Lower lobe of right lung (tissue), 2 donors: ENCODE results near the gene RTRAF. TPM values are rescaled to one million over a fixed set of nuclear protein-coding genes. Genes with fewer than 3 reads are reported as not detected.

Experiments used
- ATAC-seq, 2 donors: fragments of 200-7000 bp; cut with Tn5 transposase; one replicate each; pipeline ENCODE4 v1.9.1; 2020 to 2022; ENCODE audit warnings: mild to moderate bottlenecking in 2 of 2, moderate library complexity in 2 of 2
- DNase-seq: peaks from one replicate; pipeline ENCODE4 v3.0.0-alpha.2; 2020
- H3K27ac ChIP-seq: fragments of 200-600 bp; one replicate; pipeline ENCODE4 v1.8.0; 2022
- H3K27me3 ChIP-seq: fragments of 200-600 bp; one replicate; pipeline ENCODE4 v1.8.0; 2022; ENCODE audit warnings: low read depth
- H3K36me3 ChIP-seq: fragments of 200-600 bp; one replicate; pipeline ENCODE4 v1.8.0; 2022; ENCODE audit warnings: mild to moderate bottlenecking
- H3K4me1 ChIP-seq: fragments of 200-600 bp; one replicate; pipeline ENCODE4 v1.8.0; 2022
- H3K4me3 ChIP-seq: fragments of 200-600 bp; one replicate; pipeline ENCODE4 v1.8.0; 2022; ENCODE audit warnings: mild to moderate bottlenecking
- H3K9me3 ChIP-seq: fragments of 200-600 bp; one replicate; pipeline ENCODE4 v1.8.0; 2022
- CTCF ChIP-seq: fragments of 200-600 bp; IDR thresholded peaks from one replicate; pipeline ENCODE4 v1.8.0; 2022; ENCODE audit warnings: antibody characterized with exemption, mild to moderate bottlenecking
- intact Hi-C: fragments of 100-400 bp; cut with DNase I; formaldehyde crosslinking; loops from one replicate; pipeline ENCODE4 v1.11.0; 2022
- total RNA-seq: library from RNA; stranded (reverse); fragmentation: NEBNext Ultra II Directional; extraction: Animal tissue kit (Norgen Biotek cat#: 25700); gene quantifications from one replicate; pipeline ENCODE4 v1.2.1, GENCODE V29; 2021
- donor health status: DM: no; HTN: yes; CAD: no; lungs with severe emphysema.

RTRAF gene
- total RNA-seq, 1 donor from 2014 or later, result 124 TPM

DNA sequence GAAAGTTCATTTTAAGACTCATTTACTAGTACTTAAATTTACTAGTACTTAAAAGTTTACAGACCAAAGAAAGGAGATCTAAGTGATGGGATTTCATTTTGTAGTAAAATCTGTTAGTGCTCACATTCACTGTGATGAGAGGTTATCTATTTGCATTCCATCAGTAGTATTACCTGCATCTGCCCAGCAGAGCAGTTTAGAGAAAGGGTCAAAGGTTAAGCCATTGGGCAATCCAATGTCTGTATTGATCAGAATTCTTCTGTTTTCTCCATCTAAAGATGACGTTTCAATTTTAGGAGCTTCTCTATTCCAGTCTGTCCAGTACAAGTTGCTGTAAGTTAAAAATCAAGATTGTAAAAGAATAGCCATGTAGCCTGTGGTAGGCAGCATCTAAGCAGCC, 18.3 kb downstream of the RTRAF start:
- TF ChIP-seq CTCF, result no peak

GRCh38 chr14:52008136-52008535, 18.8 kb downstream of the RTRAF start:
- Histone ChIP-seq H3K27ac (no peak overlapping the region), H3K9me3 (no peaks in the 10 kb centered on the region), H3K36me3 (peaks cover 85% of the 10 kb centered on the region), H3K27me3 (no peaks in the 10 kb centered on the region), H3K4me3 (no peak overlapping the region), H3K4me1 (peaks cover 7% of the 10 kb centered on the region)
- intact Hi-C loops, result no loop called here
- ATAC-seq, result no peak
- TF ChIP-seq CTCF, result no peak
- no peak for DNase-seq

More for the DNA sequence above, 18.3 kb downstream of the RTRAF start:
- intact Hi-C loops, result no loop called here
- Histone ChIP-seq H3K36me3 (peaks cover 90% of the 10 kb centered on the region), H3K27ac (no peak overlapping the region), H3K4me1 (peaks cover 11% of the 10 kb centered on the region), H3K4me3 (no peak overlapping the region), H3K27me3 (no peaks in the 10 kb centered on the region), H3K9me3 (no peaks in the 10 kb centered on the region)
- DNase-seq (no peak), ATAC-seq (no peak)

GRCh38 chr14:52010173-52010693, 20.9 kb downstream of the RTRAF start:
- peaks cover 19% of the 10 kb centered on the region for H3K4me1 ChIP-seq
- intact Hi-C loops, result no loop called here
- no peak for TF ChIP-seq CTCF
- H3K9me3 ChIP-seq, result no peaks in the 10 kb centered on the region
- no peak overlapping the region for H3K27ac ChIP-seq
- ATAC-seq (no peak), DNase-seq (no peak)
- peaks cover 64% of the 10 kb centered on the region for H3K36me3 ChIP-seq
- no peaks in the 10 kb centered on the region for H3K27me3 ChIP-seq
- no peak overlapping the region for H3K4me3 ChIP-seq

- peaks cover 51% of the 10 kb centered on the region for H3K36me3 ChIP-seq
- no peak overlapping the region for H3K27ac ChIP-seq
Observed at GRCh38 chr14:52011523-52011922, 22.2 kb downstream of the RTRAF start.

DNA sequence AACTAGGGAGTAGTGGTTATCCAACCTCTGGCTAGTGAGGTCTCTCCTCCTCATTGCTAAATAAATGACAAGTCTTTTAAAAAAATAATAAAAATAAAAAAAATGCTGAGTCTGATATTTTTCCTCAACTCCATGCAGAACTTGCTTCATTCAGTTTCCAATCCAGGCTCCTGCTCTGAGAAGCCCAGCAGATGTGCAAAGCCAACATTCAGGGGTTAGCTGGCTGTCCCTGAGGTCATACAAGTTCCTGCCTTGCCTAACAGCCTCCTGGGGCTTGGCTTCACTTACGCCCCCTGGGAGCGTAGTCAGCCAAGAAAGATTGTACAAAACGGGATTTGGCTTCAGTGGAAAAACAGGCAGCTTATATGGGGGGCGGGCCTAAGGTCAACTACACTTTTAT, 23.3 kb downstream of the RTRAF start:
- Histone ChIP-seq H3K4me3 (no peak overlapping the region), H3K4me1 (peaks cover 28% of the 10 kb centered on the region), H3K27ac (no peak overlapping the region), H3K36me3 (peaks cover 41% of the 10 kb centered on the region), H3K9me3 (no peaks in the 10 kb centered on the region), H3K27me3 (no peaks in the 10 kb centered on the region)
- ATAC-seq, result peak in 1 of 2 donors; percentile 60
- intact Hi-C loops, result no loop called here
- TF ChIP-seq CTCF, result no peak
- DNase-seq, result no peak

More at GRCh38 chr14:52011523-52011922, 22.2 kb downstream of the RTRAF start:
- H3K4me1 ChIP-seq, result peaks cover 28% of the 10 kb centered on the region
- DNase-seq (no peak), ATAC-seq (no peak)
- H3K4me3 ChIP-seq, result no peak overlapping the region
- H3K27me3 ChIP-seq, result no peaks in the 10 kb centered on the region
- no peaks in the 10 kb centered on the region for H3K9me3 ChIP-seq
- intact Hi-C loops, result no loop called here
- no peak for TF ChIP-seq CTCF
